Stimulated activated CD4-positive, alpha-beta T cell treated with anti-CD3 and anti-CD28 coated beads, Interleukin-15, amount 100 ng/mL, for 1 hour (primary cell): ENCODE measurements around the gene ANKHD1.
A peak's percentile ranks its signal among the peaks of the same experiment; 100 is the strongest.

Source experiments
- DNase-seq, 2 donors: peaks; one replicate each; pipeline ENCODE4 v3.0.0-alpha.2; 2020; ENCODE audit warnings: low read depth in 1 of 2, low spot score in 1 of 2

ANKHD1 gene

GRCh38 chr5:140372971-140373487 lies 28.6 kb upstream of the ANKHD1 start:
- peak in 1 of 2 donors; percentile 5 for DNase-seq

- no peak for DNase-seq
Observed at GRCh38 chr5:140381351-140381750, 20.3 kb upstream of the ANKHD1 start.

GRCh38 chr5:140381972-140382371 lies 19.7 kb upstream of the ANKHD1 start:
- no peak for DNase-seq

GRCh38 chr5:140382866-140383265 lies 18.8 kb upstream of the ANKHD1 start:
- DNase-seq: no peak

GRCh38 chr5:140383300-140383699 lies 18.3 kb upstream of the ANKHD1 start:
- no peak for DNase-seq

GRCh38 chr5:140388052-140388451 lies 13.6 kb upstream of the ANKHD1 start:
- DNase-seq: no peak

GRCh38 chr5:140391312-140391711 lies 10.3 kb upstream of the ANKHD1 start:
- no peak for DNase-seq

GRCh38 chr5:140391732-140392131 lies 9.9 kb upstream of the ANKHD1 start:
- DNase-seq: no peak

GRCh38 chr5:140393738-140394137 lies 7.9 kb upstream of the ANKHD1 start:
- no peak for DNase-seq

- no peak for DNase-seq
Observed at GRCh38 chr5:140398379-140398811, 3.2 kb upstream of the ANKHD1 start.

- no peak for DNase-seq
Observed at GRCh38 chr5:140399979-140400729, 1.5 kb upstream of the ANKHD1 start.

GRCh38 chr5:140400730-140401361 lies 787 bp upstream of the ANKHD1 start:
- peak; percentile 66 to 68 for DNase-seq

- peak; percentile 11 to 32 for DNase-seq
Observed at GRCh38 chr5:140402258-140403074, 833 bp downstream of the ANKHD1 start.

GRCh38 chr5:140403613-140404012 lies 2.0 kb downstream of the ANKHD1 start:
- no peak for DNase-seq

- no peak for DNase-seq
Observed at GRCh38 chr5:140408750-140409241, 7.2 kb downstream of the ANKHD1 start.

- DNase-seq: no peak
Observed at GRCh38 chr5:140413230-140413629, 11.6 kb downstream of the ANKHD1 start.

GRCh38 chr5:140417235-140417634 lies 15.6 kb downstream of the ANKHD1 start:
- DNase-seq: no peak

- no peak for DNase-seq
Observed at GRCh38 chr5:140418862-140419520, 17.4 kb downstream of the ANKHD1 start.

GRCh38 chr5:140420226-140420570 lies 18.6 kb downstream of the ANKHD1 start:
- no peak for DNase-seq

- no peak for DNase-seq
Observed at GRCh38 chr5:140420665-140421361, 19.2 kb downstream of the ANKHD1 start.
